SK-N-SH (cell line): ENCODE results near the gene USP16. TPM values are rescaled to one million over a fixed set of nuclear protein-coding genes. Genes with fewer than 3 reads are reported as not detected.

Experiments used
- CTCF ChIA-PET: fragments of 300-600, 350-600 bp; formaldehyde crosslinking; extraction: SDS; loops from one replicate; lab custom pipeline; 2021; lab: Yijun Ruan, JAX
- POLR2A ChIA-PET: fragments of 350-600 bp; sonication (Branson Sonifier 250); formaldehyde crosslinking; extraction: SDS; loops from one replicate; lab custom pipeline; 2020; ENCODE audit warnings: antibody characterized with exemption, inconsistent platforms; lab: Yijun Ruan, JAX
- DNase-seq: peaks from one replicate; pipeline ENCODE4 v3.0.0; 2012
- H2AFZ ChIP-seq: fragments of 200-600 bp; sonication (generic); 2 replicates; pipeline ENCODE4 v1.8.1; 2016; ENCODE audit warnings: antibody characterized with exemption, mild to moderate bottlenecking, low read depth
- H3F3A ChIP-seq: fragments of 200-600 bp; sonication (generic); replicated peaks from 2 replicates; pipeline ENCODE3; 2016; ENCODE audit warnings: antibody characterized with exemption, mild to moderate bottlenecking; ENCODE audit not compliant: insufficient read depth
- H3K27ac ChIP-seq, 2 experiments: fragments of 200-500 bp in 1 of 2; fragments of 200-600 bp in 1 of 2; sonication (Bioruptor generic) in 1 of 2; sonication (generic), shearing (Covaris generic) in 1 of 2; 2 replicates each; pipeline versions ENCODE4 v1.5.1 to v1.6.1; 2014 to 2016; ENCODE audit warnings: low read depth in 2 of 2, inconsistent platforms in 1 of 2, low read length in 1 of 2, mild to moderate bottlenecking in 1 of 2, mixed read lengths in 1 of 2
- H3K27me3 ChIP-seq: fragments of 200-600 bp; sonication (generic), shearing (Covaris generic); 2 replicates; pipeline ENCODE4 v1.6.1; 2016; ENCODE audit warnings: mixed run types; ENCODE audit not compliant: insufficient read depth
- H3K36me3 ChIP-seq, 2 experiments: fragments of 200-500 bp in 1 of 2; fragments of 200-600 bp in 1 of 2; sonication (Bioruptor generic) in 1 of 2; sonication (generic) in 1 of 2; replicated peaks in 1 of 2; 2 replicates each; pipeline versions ENCODE3 to v1.5.1; 2014 to 2016; ENCODE audit warnings: low read length in 1 of 2, mild to moderate bottlenecking in 1 of 2; ENCODE audit not compliant: insufficient read depth in 2 of 2, control insufficient read depth in 1 of 2
- H3K4me1 ChIP-seq, 2 experiments: fragments of 200-500 bp in 1 of 2; fragments of 200-600 bp in 1 of 2; sonication (Bioruptor generic) in 1 of 2; sonication (generic), shearing (Covaris generic) in 1 of 2; 2 replicates each; pipeline versions ENCODE4 v1.5.1 to v1.6.1; 2014 to 2016; ENCODE audit warnings: low read depth in 1 of 2, low read length in 1 of 2, mixed run types in 1 of 2; ENCODE audit not compliant: insufficient read depth in 2 of 2, control insufficient read depth in 1 of 2
- H3K4me2 ChIP-seq: fragments of 200-600 bp; sonication (generic), shearing (Covaris generic); 2 replicates; pipeline ENCODE4 v1.6.1; 2017; ENCODE audit warnings: mixed run types
- H3K4me3 ChIP-seq, 2 experiments: fragments of 200-500 bp in 1 of 2; fragments of 200-600 bp in 1 of 2; sonication (Bioruptor generic) in 1 of 2; sonication (generic), shearing (Covaris generic) in 1 of 2; 2 replicates each; pipeline versions ENCODE4 v1.5.1 to v1.8.1; 2014 to 2016; ENCODE audit warnings: low read depth in 2 of 2, inconsistent platforms in 1 of 2, low read length in 1 of 2, mild to moderate bottlenecking in 1 of 2, mixed read lengths in 1 of 2, moderate library complexity in 1 of 2
- H3K79me2 ChIP-seq: fragments of 200-600 bp; sonication (generic); 2 replicates; pipeline ENCODE4 v1.8.1; 2017; ENCODE audit warnings: mild to moderate bottlenecking; ENCODE audit not compliant: insufficient read depth
- H3K9ac ChIP-seq: fragments of 200-600 bp; sonication (generic); 2 replicates; pipeline ENCODE4 v1.6.1; 2017; ENCODE audit warnings: mixed run types
- H3K9me2 ChIP-seq: fragments of 200-600 bp; sonication (generic); 2 replicates; pipeline ENCODE4 v1.6.1; 2017; ENCODE audit warnings: mixed run types
- H3K9me3 ChIP-seq: fragments of 200-600 bp; sonication (generic); 2 replicates; pipeline ENCODE4 v1.6.1; 2017; ENCODE audit warnings: mixed run types, mild to moderate bottlenecking, moderate library complexity
- H4K20me1 ChIP-seq: fragments of 200-600 bp; sonication (generic); 2 replicates; pipeline ENCODE4 v1.6.1; 2017; ENCODE audit warnings: mild to moderate bottlenecking, mixed run types; ENCODE audit not compliant: insufficient read depth
- CHD2 ChIP-seq: fragments of 150-350 bp; IDR thresholded peaks from 2 replicates; pipeline ENCODE4 v1.6.1; 2018; ENCODE audit warnings: low read length; ENCODE audit not compliant: partially characterized antibody
- ELF1 ChIP-seq: IDR thresholded peaks from 2 replicates; pipeline ENCODE4 v1.4.0; 2012
- FOXJ3 ChIP-seq: sonication (generic); formaldehyde crosslinking; IDR thresholded peaks from 2 replicates; pipeline ENCODE4 v1.5.1; 2020; ENCODE audit warnings: mild to moderate bottlenecking, missing genetic modification reagents
- GABPA ChIP-seq: IDR thresholded peaks from 2 replicates; pipeline ENCODE4 v1.4.0; 2012; ENCODE audit warnings: low read depth, mild to moderate bottlenecking
- GATA2 ChIP-seq: sonication (generic); formaldehyde crosslinking; IDR thresholded peaks from 2 replicates; pipeline ENCODE4 v1.5.0; 2020; ENCODE audit warnings: mild to moderate bottlenecking, missing genetic modification reagents
- MEF2A ChIP-seq: IDR thresholded peaks from 2 replicates; pipeline ENCODE4 v1.4.0; 2012; ENCODE audit warnings: low read depth, borderline replicate concordance
- RAD21 ChIP-seq: IDR thresholded peaks from 2 replicates; pipeline ENCODE4 v1.6.1; 2012; ENCODE audit warnings: mild to moderate bottlenecking, low read length
- RCOR1 ChIP-seq: fragments of 150-350 bp; IDR thresholded peaks from 2 replicates; pipeline ENCODE4 v1.6.1; 2017; ENCODE audit warnings: antibody characterized with exemption, low read length
- REST ChIP-seq: IDR thresholded peaks from 2 replicates; pipeline ENCODE4 v1.6.1; 2012; ENCODE audit warnings: mild to moderate bottlenecking, low read depth, low read length, moderate library complexity
- RXRA ChIP-seq: IDR thresholded peaks from 2 replicates; pipeline ENCODE4 v1.4.0; 2012; ENCODE audit warnings: low read depth, mild to moderate bottlenecking, borderline replicate concordance
- SIN3A ChIP-seq: IDR thresholded peaks from 2 replicates; pipeline ENCODE4 v1.6.1; 2012; ENCODE audit warnings: low read depth, mild to moderate bottlenecking, low read length, moderate library complexity, borderline replicate concordance
- USF1 ChIP-seq: IDR thresholded peaks from 2 replicates; pipeline ENCODE4 v1.4.0; 2012; ENCODE audit warnings: low read depth, borderline replicate concordance
- USF2 ChIP-seq: fragments of 150-350 bp; IDR thresholded peaks from 2 replicates; pipeline ENCODE4 v1.6.1; 2017; ENCODE audit warnings: antibody characterized with exemption, low read length, low read depth, borderline replicate concordance
- ZBTB33 ChIP-seq: IDR thresholded peaks from 2 replicates; pipeline ENCODE4 v1.4.0; 2012; ENCODE audit warnings: low read depth, borderline replicate concordance
- WGBS: methylation state at CpG from one replicate; pipeline ENCODE4 v1.1.6; 2017; ENCODE audit warnings: low lambda C conversion rate; 5-methylcytosine and 5-hydroxymethylcytosine counted together
- polyA plus RNA-seq, 3 experiments: library from polyadenylated mRNA; depleted of rRNA; stranded (reverse); fragments of >200 nt; gene quantifications; 2 replicates each; pipeline ENCODE4 v1.2.3, GENCODE V29; 2012

The USP16 gene
- polyA plus RNA-seq, 1 of the 3 experiments (the other 2 are of a cell fraction), result 9.2 TPM

DNA sequence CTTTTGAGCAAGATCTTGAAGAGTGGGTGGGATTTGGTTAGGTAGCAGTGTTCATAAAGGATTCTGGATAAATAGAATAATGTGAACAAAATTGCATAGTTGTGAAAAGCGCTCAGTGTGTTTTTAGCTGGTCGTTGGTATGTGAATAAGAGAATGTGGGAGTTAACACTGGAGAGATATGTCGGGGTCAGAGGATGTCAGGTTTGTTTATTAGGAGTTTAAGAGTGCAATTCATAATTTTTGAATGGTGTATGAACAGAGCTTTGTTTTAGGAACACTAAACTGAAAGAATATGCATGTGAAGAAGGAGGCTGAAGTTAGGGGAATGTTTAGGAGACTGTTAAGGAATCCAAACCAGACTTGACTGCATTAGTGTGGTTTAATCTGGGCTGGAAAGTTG, 9.4 kb downstream of the USP16 start:
- H3K27me3 ChIP-seq, result no peaks in the 10 kb centered on the region
- no peaks in the 10 kb centered on the region for H3K9me3 ChIP-seq
- H3K27ac ChIP-seq, result no peak overlapping the region
- no peaks in the 10 kb centered on the region for H3K9me2 ChIP-seq
- ChIA-PET POLR2A (interaction anchor here (0.9 kb wide), 1 partner anchor 9 kb away, joined by 3 read pairs; the partner anchor contains the start of gene USP16), CTCF (interaction anchor here (0.9 kb wide), 1 partner anchor 28 kb away, joined by 3 read pairs; no protein-coding TSS in a partner anchor)
- H3K4me1 ChIP-seq, result no peaks in the 10 kb centered on the region
- H4K20me1 ChIP-seq, result no peaks in the 10 kb centered on the region
- no peaks in the 10 kb centered on the region for H3F3A ChIP-seq
- TF ChIP-seq USF1 (no peak), ZBTB33 (no peak), USF2 (no peak), GATA2 (CRISPR knock-in tag) (no peak), RCOR1 (no peak), CHD2 (no peak)
- WGBS, result 93% methylated on average over 3 of the region's 3 CpGs
- DNase-seq, result no peak
- no peak overlapping the region for H2AFZ ChIP-seq
- H3K4me3 ChIP-seq, result no peak overlapping the region
- peaks cover 18% of the 10 kb centered on the region for H3K79me2 ChIP-seq
- H3K4me2 ChIP-seq, result no peak overlapping the region
- H3K36me3 ChIP-seq, result peaks cover 73 to 79% of the 10 kb centered on the region in 2 experiments
- H3K9ac ChIP-seq, result no peak overlapping the region

- Histone ChIP-seq H3K36me3 (peaks cover 78 to 82% of the 10 kb centered on the region in 2 experiments), H3K27me3 (no peaks in the 10 kb centered on the region), H3K9me2 (no peaks in the 10 kb centered on the region), H3F3A (no peaks in the 10 kb centered on the region), H3K9me3 (no peaks in the 10 kb centered on the region), H3K27ac (no peak overlapping the region), H3K4me1 (no peaks in the 10 kb centered on the region), H3K9ac (no peak overlapping the region), H3K4me2 (no peak overlapping the region), H3K4me3 (no peak overlapping the region), H4K20me1 (no peaks in the 10 kb centered on the region), H3K79me2 (peaks cover 11% of the 10 kb centered on the region; the same call in 1 of the 2 replicates), H2AFZ (no peak overlapping the region)
- no peak for DNase-seq
- POLR2A ChIA-PET, result no interaction called here
- WGBS, result 100% methylated on average over 1 of the region's 1 CpG
- CTCF ChIA-PET, result no interaction called here
- TF ChIP-seq USF1, result no peak
- TF ChIP-seq GABPA, result no peak
- TF ChIP-seq FOXJ3 (CRISPR knock-in tag), result no peak
- TF ChIP-seq MEF2A, result no peak
- no peak for TF ChIP-seq REST
- no peak for TF ChIP-seq SIN3A
- no peak for TF ChIP-seq ZBTB33
- TF ChIP-seq RXRA, result no peak
- TF ChIP-seq RAD21, result no peak
- no peak for TF ChIP-seq ELF1
- TF ChIP-seq USF2, result no peak
- no peak for TF ChIP-seq CHD2
Measured at GRCh38 chr21:29034678-29035077, 10.2 kb downstream of the USP16 start.
